IPS-NIHi7 (cell line): ENCODE data around the gene CPPED1.

ENCODE experiments used
- DNase-seq: peaks from one replicate; pipeline ENCODE4 v3.0.0; 2012; ENCODE audit warnings: mixed read lengths; ENCODE audit errors: extremely low spot score

Gene CPPED1

GRCh38 chr16:12735805-12736204 is 67.9 kb downstream of the CPPED1 start:
- DNase-seq, result no peak

- DNase-seq, result no peak
Observed at GRCh38 chr16:12732600-12732999, 71.1 kb downstream of the CPPED1 start.

GRCh38 chr16:12729448-12729847 is 74.2 kb downstream of the CPPED1 start:
- no peak for DNase-seq

- DNase-seq, result no peak
Observed at GRCh38 chr16:12728469-12728868, 75.2 kb downstream of the CPPED1 start.

- no peak for DNase-seq
Observed at GRCh38 chr16:12724226-12724625, 79.5 kb downstream of the CPPED1 start.

- no peak for DNase-seq
Observed at GRCh38 chr16:12723681-12724080, 80.0 kb downstream of the CPPED1 start.

GRCh38 chr16:12721841-12722421 is 81.8 kb downstream of the CPPED1 start:
- no peak for DNase-seq

- DNase-seq, result no peak
Observed at GRCh38 chr16:12719972-12720371, 83.7 kb downstream of the CPPED1 start.

GRCh38 chr16:12716658-12717057 is 87.0 kb downstream of the CPPED1 start:
- no peak for DNase-seq

- no peak for DNase-seq
Observed at GRCh38 chr16:12709807-12710206, 93.9 kb downstream of the CPPED1 start.

GRCh38 chr16:12708266-12708665 is 95.4 kb downstream of the CPPED1 start:
- DNase-seq, result no peak

- no peak for DNase-seq
Observed at GRCh38 chr16:12706628-12707027, 97.1 kb downstream of the CPPED1 start.

GRCh38 chr16:12704492-12705111 is 99.1 kb downstream of the CPPED1 start:
- DNase-seq, result no peak

GRCh38 chr16:12703935-12704334 is 99.8 kb downstream of the CPPED1 start:
- DNase-seq, result no peak

GRCh38 chr16:12700161-12700560 is 103.5 kb downstream of the CPPED1 start:
- DNase-seq, result no peak

GRCh38 chr16:12699161-12699560 is 104.5 kb downstream of the CPPED1 start:
- DNase-seq, result no peak

GRCh38 chr16:12697437-12697836 is 106.2 kb downstream of the CPPED1 start:
- no peak for DNase-seq

- DNase-seq, result no peak
Observed at GRCh38 chr16:12695454-12695853, 108.2 kb downstream of the CPPED1 start.

GRCh38 chr16:12690024-12690423 is 113.7 kb downstream of the CPPED1 start:
- DNase-seq, result no peak

- no peak for DNase-seq
Observed at GRCh38 chr16:12688951-12689850, 114.5 kb downstream of the CPPED1 start.

GRCh38 chr16:12685806-12686205 is 117.9 kb downstream of the CPPED1 start:
- DNase-seq, result no peak

- DNase-seq, result no peak
Observed at GRCh38 chr16:12682432-12683165, 121.1 kb downstream of the CPPED1 start.
